ENCODE measurements around the gene SLC50A1. TPM values are rescaled to one million over a fixed set of nuclear protein-coding genes. Genes with fewer than 3 reads are reported as not detected.

Gene SLC50A1
- total RNA-seq (2011; cell fraction: chromatin; rRNA removed; ENCODE audit: low replicate concordance) = 42.6 and 72.0 TPM in 2 replicates
- 92.6 and 100 TPM in 2 replicates for total RNA-seq (2011; cell fraction: nucleolus; rRNA removed)
- total RNA-seq (2011; cell fraction: nucleoplasm; rRNA removed) = 93.1 and 101 TPM in 2 replicates
- total RNA-seq (2014; rRNA removed) = 59.2 and 68.1 TPM in 2 replicates
- total RNA-seq (2014; rRNA removed; fragmentation: Illumina TruSeq; extraction: Trizol) = 52.2 and 58.7 TPM in 2 replicates
- 62.7 and 64.0 TPM in 2 replicates for total RNA-seq (2015; rRNA removed; fragmentation: Illumina TruSeq; extraction: Trizol)
- 46.5 and 50.0 TPM in 2 replicates for total RNA-seq (2021)
- 88.3 and 91.9 TPM in 2 replicates for polyA plus RNA-seq (2011; rRNA removed)
- polyA plus RNA-seq (2011; cell fraction: cytosol; rRNA removed) = 161 TPM in 2 replicates
- 30.6 and 31.3 TPM in 2 replicates for polyA plus RNA-seq (2011; cell fraction: nucleus; rRNA removed)
- 55.7 and 78.0 TPM in 2 replicates for polyA plus RNA-seq (2012)
- 86.2 and 96.6 TPM in 2 replicates for polyA plus RNA-seq (2014; fragmentation: Illumina TruSeq; extraction: Trizol)
- polyA plus RNA-seq (2014; fragmentation: Nextera tagmentation; extraction: Ambion mirVana) = 100 to 1,000 TPM; 103 to 132 TPM
- polyA plus RNA-seq (2014; rRNA removed) = 91.7 and 99.4 TPM in 2 replicates
- 36.3 and 45.8 TPM in 2 replicates for polyA minus RNA-seq (2011; rRNA and poly(A)+ RNA removed)
- polyA minus RNA-seq (2011; cell fraction: cytosol; rRNA and poly(A)+ RNA removed) = 23.1 and 29.2 TPM in 2 replicates
- polyA minus RNA-seq (2011; cell fraction: nucleus; rRNA and poly(A)+ RNA removed) = 8.1 and 9.3 TPM in 2 replicates
- Bru-seq, nascent RNA = percentile 81 among the genes with signal in this experiment
- BruChase-seq, experiment 1, labeled RNA remaining after a 2-hour chase = percentile 79 among the genes with signal in this experiment
- BruChase-seq, experiment 2, labeled RNA remaining after a 6-hour chase = percentile 75 among the genes with signal in this experiment
- long read RNA-seq, experiment 1, transcript SLC50A1-204 (4 exons, 1,003 nt) = minor isoform, 14 of 144 reads
- long read RNA-seq, experiment 1, transcript SLC50A1-203 (6 exons, 1,300 nt) = major isoform, 36 of 144 reads
- long read RNA-seq, experiment 1, transcript SLC50A1-202 (5 exons, 1,218 nt) = minor isoform, 31 of 144 reads
- long read RNA-seq, experiment 1, transcript SLC50A1-206 (6 exons, 1,346 nt) = minor isoform, 6 of 144 reads
- long read RNA-seq, experiment 1, partial matches to known transcripts = 19 of 144 reads
- long read RNA-seq, experiment 1, other reads (novel, unspliced or antisense) = 35 of 144 reads
- long read RNA-seq, experiment 2, transcript SLC50A1-204 (4 exons, 1,003 nt) = minor isoform, 5 of 71 reads
- long read RNA-seq, experiment 2, transcript SLC50A1-203 (6 exons, 1,300 nt) = major isoform, 20 of 71 reads
- long read RNA-seq, experiment 2, transcript SLC50A1-202 (5 exons, 1,218 nt) = minor isoform, 6 of 71 reads
- long read RNA-seq, experiment 2, partial matches to known transcripts = 5 of 71 reads
- long read RNA-seq, experiment 2, other reads (novel, unspliced or antisense) = 29 of 71 reads
- long read RNA-seq, experiment 3, transcript SLC50A1-203 (6 exons, 1,300 nt) = major isoform, 14 of 42 reads
- long read RNA-seq, experiment 3, transcript SLC50A1-202 (5 exons, 1,218 nt) = minor isoform, 7 of 42 reads
- long read RNA-seq, experiment 3, partial matches to known transcripts = 1 of 42 reads
- long read RNA-seq, experiment 3, other reads (novel, unspliced or antisense) = 12 of 42 reads

- POLR2A ChIA-PET = interaction anchor here (0.5 to 2.2 kb wide), 4 partner anchors 10 to 1570 kb away, joined by 3 to 7 read pairs (median 4); partner anchors contain the start of gene CRABP2
- DNase-seq (ENCODE audit: extremely low read depth in 1 of 4, low spot score in 3 of 4) (peak; percentile 93 to 95 (median 94)), ATAC-seq (peak; percentile 86), FAIRE-seq (no peak)
- H3K4me3 ChIP-seq = peak within 1 kb of the TSS; percentile 82
- intact Hi-C loops (cut with micrococcal nuclease) = no loop called here
- peaks cover 44% of the 10 kb centered on the region for H3K36me3 ChIP-seq (ENCODE audit: control insufficient read depth, insufficient read depth, low read length)
- H4K20me1 ChIP-seq (replicated peaks; ENCODE audit: control insufficient read depth, insufficient read depth, low read length) = no peaks in the 10 kb centered on the region
- no peaks in the 10 kb centered on the region for H3K27me3 ChIP-seq (ENCODE audit: control insufficient read depth in 2 of 2, insufficient read depth in 2 of 2, low read length in 2 of 2)
- H3K27ac ChIP-seq (ENCODE audit: extremely low read depth, low read depth, low read length) = peak within 1 kb of the TSS; percentile 92
- peaks cover 45 to 65% of the 10 kb centered on the region in 2 experiments for H3K4me1 ChIP-seq (replicated peaks in 1 of 2; ENCODE audit: control insufficient read depth in 2 of 2, insufficient read depth in 2 of 2, low read length in 2 of 2)
- H3K9me3 ChIP-seq (replicated peaks; ENCODE audit: control insufficient read depth, insufficient read depth, low read depth, low read length) = no peaks in the 10 kb centered on the region
- CTCF ChIA-PET (ENCODE audit: low intra/inter-chr PET ratio) = no interaction called here
- in situ Hi-C loops (cut with MboI) = no loop called here
- BruUV-seq (replicated peaks) = no TSS peak
- peak within 1 kb of the TSS; percentile 84 for H3K4me2 ChIP-seq (ENCODE audit: insufficient read depth, low read length)
- WGBS (ENCODE audit: insufficient coverage, low coverage, missing lambda C conversion rate) = 1% methylated on average over 31 of the region's 52 CpGs
- H3K9me1 ChIP-seq (ENCODE audit: control insufficient read depth, insufficient read depth, low read length) = no peaks in the 10 kb centered on the region
- peaks cover 51% of the 10 kb centered on the region for H3K79me2 ChIP-seq (ENCODE audit: control insufficient read depth, insufficient read depth, low read length)
- H3K9ac ChIP-seq (ENCODE audit: insufficient read depth in 1 of 2, low read depth in 2 of 2, low read length in 2 of 2) = peak within 1 kb of the TSS; percentile 91 to 96
- H2AFZ ChIP-seq (ENCODE audit: low read depth, low read length) = peak within 1 kb of the TSS; percentile 91
- TF ChIP-seq RBBP5 (IDR thresholded peaks at IDR 0.05; ENCODE audit: borderline replicate concordance, insufficient read depth, low read length, poor library complexity, severe bottlenecking) = peak; percentile 66
- TF ChIP-seq, protein P1, sequence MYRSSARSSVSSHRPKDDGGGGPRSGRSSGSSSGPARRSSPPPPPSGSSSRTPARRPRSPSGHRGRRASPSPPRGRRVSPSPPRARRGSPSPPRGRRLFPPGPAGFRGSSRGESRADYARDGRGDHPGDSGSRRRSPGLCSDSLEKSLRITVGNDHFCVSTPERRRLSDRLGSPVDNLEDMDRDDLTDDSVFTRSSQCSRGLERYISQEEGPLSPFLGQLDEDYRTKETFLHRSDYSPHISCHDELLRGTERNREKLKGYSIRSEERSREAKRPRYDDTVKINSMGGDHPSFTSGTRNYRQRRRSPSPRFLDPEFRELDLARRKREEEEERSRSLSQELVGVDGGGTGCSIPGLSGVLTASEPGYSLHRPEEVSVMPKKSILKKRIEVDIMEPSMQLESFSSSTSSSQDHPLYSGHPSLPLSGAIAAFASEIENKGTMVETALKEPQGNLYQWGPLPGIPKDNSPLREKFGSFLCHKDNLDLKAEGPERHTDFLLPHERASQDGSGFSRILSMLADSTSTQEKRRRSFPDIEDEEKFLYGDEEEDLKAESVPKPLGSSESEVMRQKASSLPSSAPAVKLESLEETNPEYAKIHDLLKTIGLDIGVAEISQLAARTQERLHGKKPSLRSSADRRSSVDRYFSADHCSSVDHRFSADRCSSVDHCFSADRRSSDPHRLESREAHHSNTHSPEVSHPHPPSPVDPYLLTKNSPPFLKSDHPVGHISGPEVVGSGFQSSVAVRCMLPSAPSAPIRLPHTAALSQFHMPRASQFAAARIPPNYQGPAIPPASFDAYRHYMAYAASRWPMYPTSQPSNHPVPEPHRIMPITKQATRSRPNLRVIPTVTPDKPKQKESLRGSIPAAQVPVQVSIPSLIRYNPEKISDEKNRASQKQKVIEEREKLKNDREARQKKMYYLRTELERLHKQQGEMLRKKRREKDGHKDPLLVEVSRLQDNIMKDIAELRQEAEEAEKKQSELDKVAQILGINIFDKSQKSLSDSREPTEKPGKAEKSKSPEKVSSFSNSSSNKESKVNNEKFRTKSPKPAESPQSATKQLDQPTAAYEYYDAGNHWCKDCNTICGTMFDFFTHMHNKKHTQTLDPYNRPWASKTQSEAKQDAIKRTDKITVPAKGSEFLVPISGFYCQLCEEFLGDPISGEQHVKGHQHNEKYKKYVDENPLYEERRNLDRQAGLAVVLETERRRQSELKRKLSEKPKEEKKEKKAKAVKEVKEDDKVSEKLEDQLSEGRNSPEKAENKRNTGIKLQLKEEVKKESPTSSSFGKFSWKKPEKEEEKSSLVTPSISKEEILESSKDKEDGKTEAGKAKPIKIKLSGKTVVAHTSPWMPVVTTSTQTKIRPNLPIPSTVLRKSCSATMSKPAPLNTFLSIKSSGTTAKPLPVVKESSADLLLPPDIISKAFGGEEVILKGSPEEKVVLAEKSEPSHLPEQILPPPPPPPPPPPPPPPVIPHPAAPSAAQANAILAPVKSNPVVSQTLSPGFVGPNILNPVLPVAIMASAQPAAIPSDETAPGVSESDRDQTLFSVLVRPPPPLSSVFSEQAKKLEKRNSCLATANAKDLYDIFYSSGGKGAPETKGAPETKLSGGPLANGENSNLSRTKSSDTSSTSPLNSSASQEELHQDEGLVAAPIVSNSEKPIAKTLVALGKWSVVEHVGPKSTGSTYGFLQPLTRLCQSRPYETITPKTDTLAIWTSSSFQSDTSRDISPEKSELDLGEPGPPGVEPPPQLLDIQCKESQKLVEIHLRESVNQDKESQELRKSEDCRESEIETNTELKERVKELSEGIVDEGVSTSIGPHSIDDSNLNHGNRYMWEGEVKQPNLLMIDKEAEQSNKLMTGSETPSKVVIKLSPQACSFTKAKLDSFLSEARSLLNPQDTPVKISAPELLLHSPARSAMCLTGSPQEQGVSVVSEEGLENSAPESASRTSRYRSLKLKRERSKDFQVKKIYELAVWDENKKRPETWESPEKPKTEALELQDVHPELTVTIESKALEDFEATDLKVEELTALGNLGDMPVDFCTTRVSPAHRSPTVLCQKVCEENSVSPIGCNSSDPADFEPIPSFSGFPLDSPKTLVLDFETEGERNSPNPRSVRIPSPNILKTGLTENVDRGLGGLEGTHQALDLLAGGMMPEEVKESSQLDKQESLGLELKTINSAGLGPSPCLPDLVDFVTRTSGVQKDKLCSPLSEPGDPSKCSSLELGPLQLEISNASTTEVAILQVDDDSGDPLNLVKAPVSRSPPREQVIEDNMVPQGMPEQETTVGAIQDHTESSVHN (IDR thresholded peaks at IDR 0.05; ENCODE audit: borderline replicate concordance in 1 of 2, low read depth in 1 of 2) = 0 out of 4 replicates have a peak, but pooled peaks of 1 of the 2 experiments have one; percentile 4
- no peak; the same call in 1 of the 2 replicates for TF ChIP-seq DPF2 (IDR thresholded peaks at IDR 0.05)
- TF ChIP-seq SIN3A (IDR thresholded peaks at IDR 0.05; ENCODE audit: borderline replicate concordance in 2 of 2, control insufficient read depth in 1 of 2, low read depth in 2 of 2, low read length in 2 of 2) = peak in 1 of 2 experiments; percentile 66; a peak in 2 of 4 replicates
- peak; percentile 97 for TF ChIP-seq ZBTB1 (CRISPR knock-in tag; IDR thresholded peaks at IDR 0.05; ENCODE audit: borderline replicate concordance, low read depth)
Observed at GRCh38 chr1:155135415-155136028, at the start of gene SLC50A1. Gene SLC50A1, plus strand, starts transcription at chr1:155135852. Its CDS starts 60 bp downstream, at chr1:155135912.

Measured in K562 (cell line).